ENCODE data around the gene SULF2.

The SULF2 gene

DNA sequence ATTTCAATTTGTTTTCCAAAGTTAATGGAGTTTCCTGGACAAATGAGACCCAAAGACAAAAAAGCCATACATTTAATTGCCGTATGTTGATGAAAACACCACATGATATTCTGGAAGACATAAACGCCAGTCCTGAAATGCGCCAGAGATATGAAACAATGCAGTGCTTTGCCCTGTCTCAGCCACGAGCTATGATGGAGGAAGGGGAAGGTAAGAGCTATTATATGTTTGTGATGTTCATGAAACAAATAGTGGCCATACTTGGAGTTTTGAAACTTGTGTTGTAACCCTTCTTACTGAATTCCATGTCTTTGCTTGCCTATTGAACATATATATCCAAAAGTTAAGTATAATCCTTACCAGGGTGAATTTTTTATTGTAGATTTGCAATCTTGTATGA is 157.7 kb downstream of the SULF2 start:
- no peak for DNase-seq

DNA sequence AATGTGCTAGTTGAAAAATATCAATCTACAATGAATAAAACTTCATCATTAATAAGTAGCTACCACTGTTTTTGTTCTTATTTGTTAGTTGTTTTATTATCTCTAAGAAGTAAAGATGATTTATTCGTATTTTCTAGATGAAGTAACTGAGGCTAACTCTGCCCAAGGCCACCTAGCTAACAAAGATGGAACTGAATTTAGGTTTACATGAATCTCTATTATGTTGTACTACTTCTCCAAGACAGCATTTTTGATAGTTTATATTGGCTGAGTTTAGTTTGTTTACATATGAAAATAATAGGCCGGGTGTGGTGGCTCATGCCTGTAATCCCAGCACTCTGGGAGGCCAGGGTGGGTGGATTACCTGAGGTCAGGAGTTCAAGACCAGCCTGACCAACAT is 162.1 kb downstream of the SULF2 start:
- no peak for DNase-seq

DNA sequence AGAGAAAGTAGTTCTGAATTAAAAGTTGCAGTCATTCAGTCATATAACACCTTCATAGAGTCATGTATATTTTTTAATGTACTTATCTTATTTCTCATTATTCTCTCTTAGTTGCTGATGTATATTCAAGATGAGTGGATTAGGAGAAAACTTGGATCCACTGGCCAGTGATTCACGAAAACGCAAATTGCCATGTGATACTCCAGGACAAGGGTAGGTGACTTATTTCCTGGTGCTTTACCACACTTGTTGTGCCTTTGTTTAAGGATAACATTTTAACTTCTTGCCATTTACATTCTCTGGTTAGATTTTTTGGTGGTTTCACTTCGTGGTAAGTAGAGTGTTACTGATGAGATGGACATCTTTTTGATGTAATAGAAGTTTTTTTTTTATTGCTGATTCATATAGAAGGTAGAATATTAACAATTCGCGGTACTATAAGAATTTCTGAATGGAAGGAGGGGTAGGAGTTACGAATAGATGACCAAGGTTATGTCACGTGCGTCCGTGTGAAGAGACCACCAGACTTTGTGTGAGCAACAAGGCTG is 163.1 kb downstream of the SULF2 start:
- no peak for DNase-seq

DNA sequence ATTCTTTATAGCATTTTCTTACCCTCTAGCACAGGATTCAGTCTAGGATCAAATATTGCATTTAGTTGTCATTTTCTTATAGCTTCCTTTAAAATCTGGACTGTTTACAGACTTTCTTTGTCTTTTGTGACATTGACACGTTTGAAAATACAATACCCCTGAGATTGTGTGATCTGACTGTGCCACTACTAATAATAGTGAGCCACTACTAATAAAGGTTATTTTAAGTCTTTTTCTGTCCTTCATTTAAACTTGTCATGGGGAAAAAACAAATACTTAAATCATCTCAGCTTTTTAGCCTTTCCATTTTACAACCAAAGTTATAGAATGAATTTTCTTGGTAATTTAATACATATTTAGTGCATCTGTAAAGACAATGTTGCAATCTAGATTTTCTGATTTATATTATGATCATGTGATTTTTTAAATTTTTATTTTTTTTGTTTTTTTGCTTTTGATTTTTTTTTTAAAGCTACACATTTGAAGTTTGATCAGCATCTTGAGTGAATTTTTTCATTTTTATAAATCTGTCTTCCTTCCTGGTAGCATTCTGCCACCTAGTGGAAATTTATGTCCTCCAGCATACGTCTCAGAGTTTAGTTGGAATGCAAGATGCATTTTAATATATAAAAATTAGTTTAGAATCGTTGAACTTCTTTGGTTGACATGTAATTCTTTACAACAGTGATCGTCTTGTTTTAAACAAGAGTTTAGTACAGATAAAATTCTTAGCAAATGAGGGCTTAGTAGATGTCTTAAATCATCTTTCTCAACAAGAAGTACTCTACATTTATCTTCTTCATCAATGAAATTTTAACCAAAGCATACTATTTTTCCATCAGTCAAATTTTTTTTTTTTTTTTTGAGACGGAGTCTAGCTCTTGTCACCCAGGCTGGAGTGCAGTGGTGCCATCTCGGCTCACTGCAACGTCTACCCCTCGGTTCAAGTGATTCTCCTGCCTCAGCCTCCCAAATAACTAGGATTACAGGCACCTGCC is 164.2 kb downstream of the SULF2 start:
- peak; percentile 61 for DNase-seq

DNA sequence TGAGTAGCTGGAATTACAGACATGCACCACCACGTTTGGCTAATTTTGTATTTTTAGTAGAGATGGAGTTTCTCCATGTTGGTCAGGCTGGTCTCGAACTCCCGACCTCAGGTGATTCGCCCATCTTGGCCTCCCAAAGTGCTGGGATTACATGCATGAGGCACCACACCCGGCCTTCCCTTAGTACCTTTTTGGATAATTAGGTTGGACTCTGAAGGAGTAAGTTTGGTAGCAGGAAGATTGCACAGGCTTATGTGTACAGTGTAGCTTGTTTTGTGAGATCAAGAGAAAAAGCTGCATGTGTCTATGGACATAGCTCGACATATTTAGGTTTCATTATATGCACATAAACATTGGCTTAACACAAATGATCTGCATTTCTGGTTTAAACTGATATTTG is 166.8 kb downstream of the SULF2 start:
- no peak for DNase-seq

DNA sequence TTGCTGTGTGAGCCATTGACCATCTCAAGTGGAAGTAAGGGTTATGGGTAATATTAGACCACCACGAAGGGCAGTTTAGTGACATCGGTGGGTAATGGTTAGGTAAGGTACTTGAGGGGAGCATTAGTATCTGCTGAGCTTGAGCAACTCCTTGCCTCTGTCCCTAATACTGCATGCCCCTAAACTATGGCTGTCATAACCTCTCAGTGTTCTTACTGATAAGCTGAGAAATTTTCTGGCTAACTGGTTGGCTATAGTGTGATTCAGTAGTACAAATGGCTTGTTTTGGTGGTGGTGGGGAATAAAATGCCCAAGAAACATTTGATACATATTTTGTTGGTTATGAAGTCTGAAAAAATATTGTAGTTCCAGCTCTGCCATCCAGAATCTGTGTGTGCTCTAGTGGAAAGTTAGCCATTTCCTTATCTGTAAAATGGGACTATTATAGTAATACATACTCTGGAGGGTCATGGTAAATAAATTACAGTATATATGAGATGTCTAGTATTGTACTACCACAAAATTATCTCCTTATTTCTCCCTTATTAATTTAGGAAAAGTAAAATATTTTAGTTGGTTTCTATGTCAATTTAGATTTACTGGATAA is 170.5 kb downstream of the SULF2 start:
- no peak for DNase-seq

DNA sequence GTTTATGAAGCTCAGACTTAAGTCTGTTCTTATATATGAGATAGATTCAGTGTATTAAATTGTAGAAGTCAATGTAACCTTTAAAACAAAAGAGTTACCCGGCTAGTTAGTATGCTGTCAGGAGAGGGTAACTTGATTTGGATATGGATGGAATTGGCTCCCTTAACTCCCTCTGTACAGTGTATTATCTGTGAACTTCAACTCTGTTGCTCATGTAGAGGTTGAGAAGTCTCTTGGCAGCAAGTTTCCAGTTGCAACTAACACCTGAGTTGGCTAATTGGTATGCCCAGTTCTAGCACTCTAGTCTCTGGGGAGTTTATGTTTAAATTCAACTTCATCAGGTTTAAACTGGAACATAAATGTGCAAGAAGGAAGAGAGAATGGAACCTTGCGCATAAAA is 172.6 kb downstream of the SULF2 start:
- DNase-seq = no peak

DNA sequence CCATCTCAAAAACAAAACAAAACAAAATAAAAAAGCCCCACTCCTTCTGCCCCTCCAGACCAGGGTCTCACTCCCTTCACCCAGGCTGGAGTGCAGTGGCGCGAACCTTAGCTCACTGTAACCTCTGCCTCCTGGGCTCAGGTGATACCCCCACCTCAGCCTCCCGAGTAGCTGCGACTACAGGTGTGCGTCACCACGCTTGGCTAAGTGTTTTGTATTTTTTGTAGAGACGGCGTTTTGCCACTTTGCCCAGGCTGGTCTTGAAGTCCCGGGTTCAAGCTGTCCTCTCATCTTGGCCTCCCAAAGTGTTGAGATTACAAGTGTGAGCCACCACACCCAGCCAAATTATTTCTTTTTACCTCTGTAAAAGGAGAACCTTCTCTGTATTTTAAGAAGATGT is 173.5 kb downstream of the SULF2 start:
- DNase-seq = no peak

DNA sequence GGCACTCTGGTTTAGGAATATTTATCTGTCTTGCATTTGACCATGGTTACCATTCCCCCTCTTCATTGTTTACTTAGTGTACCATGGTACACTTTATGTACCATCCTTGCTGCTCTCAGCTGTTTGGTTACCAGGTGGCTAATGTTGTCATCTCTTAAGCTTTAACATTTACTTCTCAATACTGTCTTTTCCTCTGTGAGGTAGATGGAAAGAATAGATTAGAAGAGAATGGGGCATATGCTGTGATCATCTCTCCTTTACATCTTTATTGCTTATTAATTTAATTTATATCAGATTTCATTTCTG is 174.4 kb downstream of the SULF2 start:
- no peak for DNase-seq

DNA sequence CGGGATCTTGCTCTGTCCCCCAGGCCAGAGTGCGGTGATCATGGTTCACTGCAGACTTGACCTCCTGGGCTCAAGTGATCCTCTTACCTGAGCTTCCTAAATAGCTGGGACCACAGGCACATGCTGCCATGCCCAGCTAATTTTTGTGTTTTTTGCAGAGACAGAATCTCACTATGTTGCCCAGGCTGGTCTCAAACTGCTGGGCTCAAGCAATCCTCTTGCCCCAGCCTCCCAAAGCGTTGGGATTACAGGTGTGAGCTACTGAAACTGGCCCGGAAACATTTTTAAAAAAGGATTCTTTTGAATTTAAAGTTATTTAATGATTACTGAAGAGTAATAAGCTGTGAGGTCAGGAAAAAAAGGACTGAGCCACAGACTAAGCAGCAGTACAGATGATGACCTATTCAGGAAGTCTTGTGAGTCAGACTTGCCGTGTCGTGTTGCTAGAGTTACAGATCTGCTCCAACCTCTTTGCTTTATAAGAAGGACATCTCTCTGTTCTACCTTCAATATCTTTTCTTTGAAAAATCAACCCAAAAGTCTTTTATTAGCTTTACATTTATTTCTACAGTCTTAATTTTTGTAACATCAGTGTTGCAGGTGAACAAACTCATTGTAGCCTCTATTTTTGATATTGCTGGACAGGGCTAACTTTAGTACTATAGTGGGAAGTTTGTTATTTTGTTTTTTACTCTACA is 174.9 kb downstream of the SULF2 start:
- no peak for DNase-seq

DNA sequence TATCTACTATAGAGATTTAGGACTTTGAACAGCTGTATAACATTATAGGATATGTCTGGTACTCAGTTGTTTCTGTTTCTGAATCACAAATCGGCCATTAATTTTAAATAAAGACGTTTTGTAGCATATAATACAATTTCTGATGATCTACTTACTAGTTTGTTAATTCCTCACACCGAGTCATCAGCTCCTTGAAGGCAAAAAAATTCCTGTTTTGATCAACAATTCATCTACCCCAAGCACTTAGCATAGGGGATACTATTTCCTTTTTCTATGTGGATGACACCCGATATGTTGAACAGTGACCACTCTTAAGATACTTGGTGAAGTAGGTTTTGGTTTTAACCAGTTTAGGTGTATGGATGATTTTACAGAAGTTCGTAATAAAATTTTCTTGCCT is 176.3 kb downstream of the SULF2 start:
- no peak for DNase-seq
